A549 (cell line): ENCODE measurements around the gene RBP7. TPM values are rescaled to one million over a fixed set of nuclear protein-coding genes. Genes with fewer than 3 reads are reported as not detected.

Experiments used
- ATAC-seq, 2 experiments: fragments of 200-7000 bp in 1 of 2; fragments of >200 bp in 1 of 2; cut with Nextera tagmentation in 1 of 2; cut with Tn5 transposase in 1 of 2; 3 replicates each; pipeline versions ENCODE4 v1.8.0 to v1.9.1; 2018 to 2020; ENCODE audit warnings: mild to moderate bottlenecking in 1 of 2, moderate library complexity in 1 of 2
- CTCF ChIA-PET: fragments of 300-600 bp; sonication (Branson Sonifier 250); formaldehyde crosslinking; extraction: SDS; loops from one replicate; lab custom pipeline; 2021; ENCODE audit warnings: antibody characterized with exemption, inconsistent platforms; lab: Yijun Ruan, JAX
- POLR2A ChIA-PET: fragments of 350-600 bp; formaldehyde crosslinking; extraction: SDS; loops from one replicate; lab custom pipeline; 2021; ENCODE audit warnings: antibody characterized with exemption, inconsistent platforms; lab: Yijun Ruan, JAX
- DNase-seq, 2 experiments: peaks; one replicate each; pipeline versions ENCODE4 v3.0.0 to v3.0.0-alpha.2; 2011 to 2016; ENCODE audit warnings: low read depth in 1 of 2, low spot score in 1 of 2
- FAIRE-seq: peaks from 2 replicates; lab custom pipeline; 2011; peaks lifted over from hg19 to GRCh38; lab: Jason Lieb, UNC
- H3K27ac ChIP-seq, 2 experiments: fragments of >200 bp; sonication (Bioruptor Twin); formaldehyde crosslinking; 3 replicates each; pipeline ENCODE4 v1.5.1; 2016 to 2017
- H3K4me1 ChIP-seq: fragments of >200 bp; sonication (Bioruptor Twin); formaldehyde crosslinking; 3 replicates; pipeline ENCODE4 v1.6.1; 2016
- H3K4me2 ChIP-seq: fragments of >200 bp; sonication (Bioruptor Twin); formaldehyde crosslinking; 3 replicates; pipeline ENCODE4 v1.6.1; 2016
- H3K4me3 ChIP-seq: fragments of >200 bp; sonication (Bioruptor Twin); formaldehyde crosslinking; 3 replicates; pipeline ENCODE4 v1.5.1; 2016
- H3K9me3 ChIP-seq: fragments of >200 bp; sonication (Bioruptor Twin); formaldehyde crosslinking; 3 replicates; pipeline ENCODE4 v1.6.1; 2016
- BHLHE40 ChIP-seq: IDR thresholded peaks from 2 replicates; pipeline ENCODE4 v1.6.1; 2012; ENCODE audit warnings: low read depth, low read length, inconsistent platforms
- CHD2 ChIP-seq: fragments of 150-350 bp; IDR thresholded peaks from 2 replicates; pipeline ENCODE4 v1.6.1; 2014; ENCODE audit warnings: low read length; ENCODE audit not compliant: partially characterized antibody
- CHD4 ChIP-seq: fragments of 200-600 bp; sonication (generic); IDR thresholded peaks from 2 replicates; pipeline ENCODE4 v1.6.1; 2016; ENCODE audit warnings: antibody characterized with exemption, mild to moderate bottlenecking, borderline replicate concordance
- CTCF ChIP-seq: fragments of >200 bp; sonication (Bioruptor Twin); formaldehyde crosslinking; IDR thresholded peaks from 3 replicates; pipeline ENCODE4 v1.5.1; 2016
- E2F6 ChIP-seq: IDR thresholded peaks from 2 replicates; pipeline ENCODE4 v1.6.1; 2012; ENCODE audit warnings: low read depth, borderline replicate concordance
- EHF ChIP-seq: fragments of 250-450 bp; sonication (Bioruptor Pico); IDR thresholded peaks from 2 replicates; pipeline ENCODE4 v1.5.0; 2020; ENCODE audit warnings: mild to moderate bottlenecking
- EP300 ChIP-seq, 2 experiments: fragments of >200 bp; sonication (Bioruptor Twin); formaldehyde crosslinking; IDR thresholded peaks; 2 replicates in 1 of 2; 3 replicates in 1 of 2; pipeline ENCODE4 v1.6.1; 2016 to 2017
- FOSB ChIP-seq: fragments of 250-450 bp; sonication (Bioruptor Pico); IDR thresholded peaks from 2 replicates; pipeline ENCODE4 v1.5.0; 2020; ENCODE audit warnings: mild to moderate bottlenecking, moderate library complexity
- GATA3 ChIP-seq: IDR thresholded peaks from 2 replicates; pipeline ENCODE4 v1.6.1; 2012; ENCODE audit warnings: borderline replicate concordance
- HEYL ChIP-seq: fragments of 250-450 bp; sonication (Bioruptor Pico); IDR thresholded peaks from 2 replicates; pipeline ENCODE4 v1.8.0; 2021; ENCODE audit warnings: mild to moderate bottlenecking, moderate library complexity
- HOXA7 ChIP-seq: fragments of 250-450 bp; sonication (Bioruptor Pico); IDR thresholded peaks from 2 replicates; pipeline ENCODE4 v1.5.0; 2020; ENCODE audit warnings: mild to moderate bottlenecking, moderate library complexity
- HOXB5 ChIP-seq: fragments of 250-450 bp; sonication (Bioruptor Pico); IDR thresholded peaks from 2 replicates; pipeline ENCODE4 v1.5.0; 2020; ENCODE audit warnings: mild to moderate bottlenecking, moderate library complexity
- JUN ChIP-seq, 2 experiments: fragments of >200 bp; sonication (Bioruptor Twin); formaldehyde crosslinking; IDR thresholded peaks; 2 replicates in 1 of 2; 3 replicates in 1 of 2; pipeline ENCODE4 v1.6.1; 2016 to 2017
- JUNB ChIP-seq: fragments of >200 bp; sonication (Bioruptor Twin); formaldehyde crosslinking; IDR thresholded peaks from 2 replicates; pipeline ENCODE4 v1.6.1; 2016
- KDM5A ChIP-seq: fragments of 200-600 bp; sonication (generic); IDR thresholded peaks from 2 replicates; pipeline ENCODE4 v1.6.1; 2016; ENCODE audit warnings: antibody characterized with exemption, mild to moderate bottlenecking
- MAFK ChIP-seq: fragments of 450-650 bp; IDR thresholded peaks from 2 replicates; pipeline ENCODE4 v1.6.1; 2014; ENCODE audit not compliant: partially characterized antibody
- MYC ChIP-seq: IDR thresholded peaks from 2 replicates; pipeline ENCODE4 v1.6.1; 2012; ENCODE audit warnings: mild to moderate bottlenecking, inconsistent platforms, low read length, improper control_type of control experiment, borderline replicate concordance
- NPAS2 ChIP-seq: fragments of 250-450 bp; sonication (Bioruptor Pico); IDR thresholded peaks from 2 replicates; pipeline ENCODE4 v1.8.0; 2022; ENCODE audit warnings: mild to moderate bottlenecking, moderate library complexity, borderline replicate concordance
- NR3C1 ChIP-seq: fragments of >200 bp; sonication (Bioruptor Twin); formaldehyde crosslinking; IDR thresholded peaks from 3 replicates; pipeline ENCODE4 v1.6.1; 2017
- PBX3 ChIP-seq: IDR thresholded peaks from 2 replicates; pipeline ENCODE4 v1.6.1; 2012
- RAD21 ChIP-seq, 2 experiments: fragments of >200 bp in 1 of 2; sonication (Bioruptor Twin) in 1 of 2; formaldehyde crosslinking in 1 of 2; IDR thresholded peaks in 1 of 2; conservative IDR thresholded peaks in 1 of 2; 2 replicates in 1 of 2; 3 replicates in 1 of 2; pipeline ENCODE4 v1.6.1; 2012 to 2018; ENCODE audit warnings: inconsistent platforms in 1 of 2
- SMC3 ChIP-seq: fragments of >200 bp; sonication (Bioruptor Twin); formaldehyde crosslinking; IDR thresholded peaks from 3 replicates; pipeline ENCODE4 v1.6.1; 2018; ENCODE audit warnings: inconsistent platforms
- TP53 ChIP-seq: fragments of 250-450 bp; sonication (Bioruptor Pico); IDR thresholded peaks from 2 replicates; pipeline ENCODE4 v1.5.0; 2021; ENCODE audit warnings: mild to moderate bottlenecking, moderate library complexity
- ZFP36 ChIP-seq: fragments of 450-650 bp; IDR thresholded peaks from 2 replicates; pipeline ENCODE4 v1.6.1; 2014; ENCODE audit warnings: borderline replicate concordance; ENCODE audit not compliant: partially characterized antibody
- ZNF302 ChIP-seq: fragments of 250-450 bp; sonication (Bioruptor Pico); IDR thresholded peaks from 2 replicates; pipeline ENCODE4 v1.9.0; 2021; ENCODE audit warnings: inconsistent platforms, mild to moderate bottlenecking, moderate library complexity
- WGBS: methylation state at CpG from one replicate; pipeline ENCODE4 v1.1.6; 2017; ENCODE audit errors: missing lambda C conversion rate; 5-methylcytosine and 5-hydroxymethylcytosine counted together
- polyA plus RNA-seq, 4 experiments: library from polyadenylated mRNA; depleted of rRNA in 3 of 4; stranded (reverse); fragments of >200 nt; fragmentation: RNase III in 1 of 4; extraction: RNeasy Plus Mini Kit Qiagen cat#74134 plus additional on column Dnase treatment in 1 of 4; gene quantifications; 2 replicates in 3 of 4; 3 replicates in 1 of 4; pipeline ENCODE4 v1.2.3, GENCODE V29; 2011 to 2017
- TF ChIP-seq, protein P1 (sequence below): fragments of >200 bp; sonication (Bioruptor Twin); formaldehyde crosslinking; IDR thresholded peaks from 3 replicates; pipeline ENCODE4 v1.6.1; 2016

RBP7 gene
- polyA plus RNA-seq, 2 of the 4 experiments (the other 2 are of a cell fraction) = 3.2 to 3.5 TPM

DNA sequence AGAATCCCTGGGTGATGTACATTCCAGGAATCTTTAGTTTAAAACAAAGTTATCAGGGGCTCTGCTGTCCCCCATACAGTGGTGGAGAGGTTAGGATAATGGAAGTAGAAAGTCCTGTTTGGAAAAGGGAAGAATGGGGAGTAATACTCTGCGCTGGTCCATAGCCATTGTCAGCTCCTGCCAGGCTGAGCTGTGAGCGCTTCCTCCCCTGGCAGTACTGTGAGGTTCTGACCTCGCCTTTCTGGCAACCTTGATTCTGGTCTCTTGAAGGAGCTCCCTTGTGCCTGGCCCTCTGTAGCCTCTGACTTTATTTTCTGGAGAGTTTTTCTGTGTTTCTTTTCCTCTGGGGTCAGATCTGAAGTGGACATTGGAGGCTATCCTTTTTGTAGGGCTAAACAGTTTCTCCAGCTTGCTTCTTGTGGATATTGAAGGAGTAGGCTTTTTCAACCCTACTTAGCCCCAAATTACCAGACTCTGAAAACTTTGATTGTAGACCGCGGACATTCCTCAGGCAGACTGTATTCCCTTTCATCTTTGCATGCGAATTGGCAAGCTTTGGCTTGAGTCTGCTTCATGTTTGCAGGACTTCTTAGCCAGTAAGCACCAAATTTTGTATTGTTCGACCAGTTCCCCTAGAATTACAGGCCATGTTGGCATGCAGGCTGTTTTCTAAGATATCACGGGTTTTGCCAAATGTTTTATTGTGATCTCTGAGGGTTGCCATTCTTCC, 49.5 kb downstream of the RBP7 start:
- Histone ChIP-seq H3K27ac (no peak overlapping the region), H3K4me3 (no peak overlapping the region), H3K9me3 (no peaks in the 10 kb centered on the region), H3K4me2 (no peak overlapping the region), H3K4me1 (peaks cover 6% of the 10 kb centered on the region; the same call in 1 of the 3 replicates)
- no peak for FAIRE-seq
- CTCF ChIA-PET = interaction anchor here (1.3 kb wide), 1 partner anchor 17 kb away, joined by 3 read pairs; no protein-coding TSS in a partner anchor
- WGBS = 94% methylated on average over 8 of the region's 8 CpGs
- POLR2A ChIA-PET = interaction anchor here (1.3 kb wide), 1 partner anchor 12 kb away, joined by 3 read pairs; no protein-coding TSS in a partner anchor
- DNase-seq = no peak
- no peak for TF ChIP-seq JUNB
- TF ChIP-seq TP53 (CRISPR knock-in tag) = no peak
- TF ChIP-seq HOXB5 = no peak
- TF ChIP-seq, protein P1, sequence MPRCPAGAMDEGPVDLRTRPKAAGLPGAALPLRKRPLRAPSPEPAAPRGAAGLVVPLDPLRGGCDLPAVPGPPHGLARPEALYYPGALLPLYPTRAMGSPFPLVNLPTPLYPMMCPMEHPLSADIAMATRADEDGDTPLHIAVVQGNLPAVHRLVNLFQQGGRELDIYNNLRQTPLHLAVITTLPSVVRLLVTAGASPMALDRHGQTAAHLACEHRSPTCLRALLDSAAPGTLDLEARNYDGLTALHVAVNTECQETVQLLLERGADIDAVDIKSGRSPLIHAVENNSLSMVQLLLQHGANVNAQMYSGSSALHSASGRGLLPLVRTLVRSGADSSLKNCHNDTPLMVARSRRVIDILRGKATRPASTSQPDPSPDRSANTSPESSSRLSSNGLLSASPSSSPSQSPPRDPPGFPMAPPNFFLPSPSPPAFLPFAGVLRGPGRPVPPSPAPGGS = no peak
- TF ChIP-seq GATA3 = no peak
- TF ChIP-seq MYC = no peak
- TF ChIP-seq HOXA7 (CRISPR knock-in tag) = no peak
- no peak for TF ChIP-seq PBX3
- no peak for TF ChIP-seq RAD21 (conservative IDR thresholded peaks at IDR 0.05 in 1 of 2, IDR thresholded peaks at IDR 0.05 in 1 of 2)
- TF ChIP-seq HEYL (CRISPR knock-in tag) = no peak
- ATAC-seq = peak in 1 of 2 experiments; percentile 25; a peak in 1 of 6 replicates

DNA sequence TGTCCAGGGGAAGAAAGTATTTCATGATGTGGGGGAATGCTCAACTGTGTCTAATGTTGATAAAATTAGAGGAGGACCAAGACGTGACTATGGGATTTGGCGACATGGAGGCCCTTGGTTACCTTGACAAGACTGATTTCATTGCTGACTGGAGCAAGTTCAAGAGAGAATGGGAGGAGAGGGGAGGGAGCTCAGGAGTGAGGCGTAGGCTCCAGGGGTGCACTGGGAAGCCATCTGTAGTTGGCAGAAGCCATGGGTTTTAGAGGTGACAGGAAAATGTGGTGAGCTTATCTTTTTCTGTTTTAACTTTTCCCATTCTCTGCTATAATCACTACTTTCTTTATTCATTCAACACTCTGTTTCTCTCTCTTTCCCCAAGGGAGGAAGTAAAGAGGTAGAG, 51.6 kb downstream of the RBP7 start:
- Histone ChIP-seq H3K9me3 (no peaks in the 10 kb centered on the region), H3K4me3 (no peak overlapping the region), H3K4me2 (no peak overlapping the region), H3K27ac (no peak overlapping the region)
- ChIA-PET CTCF (no interaction called here), POLR2A (no interaction called here)
- ATAC-seq = no peak
- no peak for DNase-seq
- FAIRE-seq = no peak
- WGBS = 96% methylated on average over 3 of the region's 3 CpGs
- TF ChIP-seq CHD4 = no peak
- no peak for TF ChIP-seq KDM5A
- TF ChIP-seq EP300 (IDR thresholded peaks at IDR 0.05) = no peak
- TF ChIP-seq EHF (CRISPR knock-in tag) = no peak
- no peak for TF ChIP-seq CHD2
- TF ChIP-seq ZNF302 = no peak
- TF ChIP-seq ZFP36 = no peak
- no peak for TF ChIP-seq GATA3
- no peak for TF ChIP-seq JUNB
- TF ChIP-seq NR3C1 = no peak
- TF ChIP-seq, all 56 proteins: peak for 0
- H3K4me1 ChIP-seq = peaks cover 6% of the 10 kb centered on the region; the same call in 1 of the 3 replicates

GRCh38 chr1:10050611-10051010, 53.6 kb downstream of the RBP7 start:
- H3K4me3 ChIP-seq = no peak overlapping the region
- no peak overlapping the region for H3K4me2 ChIP-seq
- CTCF ChIA-PET = interaction anchor here (0.7 to 0.9 kb wide), 2 partner anchors 8 to 1650 kb away, joined by 4 read pairs; no protein-coding TSS in a partner anchor
- WGBS = 89% methylated on average over 3 of the region's 3 CpGs
- no peak for DNase-seq
- ATAC-seq = no peak
- peaks cover 10% of the 10 kb centered on the region for H3K4me1 ChIP-seq
- no peak for FAIRE-seq
- TF ChIP-seq HOXA7 (CRISPR knock-in tag) (no peak), JUN (IDR thresholded peaks at IDR 0.05) (no peak), MAFK (no peak), SMC3 (no peak), FOSB (CRISPR knock-in tag) (no peak), ZFP36 (no peak), E2F6 (no peak), BHLHE40 (no peak), MYC (no peak), CHD4 (no peak), HOXB5 (no peak), CTCF (no peak), NPAS2 (CRISPR knock-in tag) (no peak)
- TF ChIP-seq, all 56 proteins: peak for 0
- Histone ChIP-seq H3K9me3 (no peaks in the 10 kb centered on the region), H3K27ac (no peak overlapping the region)
- POLR2A ChIA-PET = no interaction called here
